NCI-H524 treated with DMSO at 0.1 percent for 48 hours (cell line): ENCODE results near the gene NDUFA8.
A peak's percentile ranks its signal among the peaks of the same experiment; 100 is the strongest.

Experiments
- DNase-seq: peaks from one replicate; lab custom pipeline; 2025; lab: John Stamatoyannopoulos, UW

NDUFA8 gene

GRCh38 chr9:122159026-122159924, at the start of gene NDUFA8, which contains the start of gene MORN5:
TSS of gene NDUFA8 (minus strand) at chr9:122159779. CDS start at chr9:122159677, 102 bp downstream.
TSS of gene MORN5 (plus strand) at chr9:122159908. CDS start at chr9:122159973, 65 bp downstream.
- peak; percentile 94 for DNase-seq

GRCh38 chr9:122207096-122207495, 47.5 kb upstream of the NDUFA8 start:
- no peak for DNase-seq

GRCh38 chr9:122206118-122207046, 46.8 kb upstream of the NDUFA8 start:
- DNase-seq = no peak

DNA sequence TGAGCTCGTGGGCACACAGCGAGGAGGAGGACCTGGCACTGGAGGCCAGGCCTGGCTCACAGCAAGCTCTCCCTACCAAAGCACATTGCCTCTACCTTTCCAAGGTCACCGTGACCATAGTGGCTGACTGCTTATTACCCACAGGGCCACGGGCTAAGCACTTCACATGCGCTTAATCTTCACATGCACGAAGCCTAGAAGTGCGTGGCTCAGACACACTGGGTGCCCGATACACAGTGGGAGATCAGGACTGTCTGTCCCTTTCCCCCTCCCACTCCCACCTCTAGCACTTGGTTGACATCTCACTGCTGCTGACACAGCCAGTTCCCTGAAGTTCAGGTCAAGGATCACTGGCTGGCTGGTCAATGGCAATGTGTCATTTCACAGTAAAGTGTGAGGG, 45.6 kb upstream of the NDUFA8 start:
- no peak for DNase-seq

DNA sequence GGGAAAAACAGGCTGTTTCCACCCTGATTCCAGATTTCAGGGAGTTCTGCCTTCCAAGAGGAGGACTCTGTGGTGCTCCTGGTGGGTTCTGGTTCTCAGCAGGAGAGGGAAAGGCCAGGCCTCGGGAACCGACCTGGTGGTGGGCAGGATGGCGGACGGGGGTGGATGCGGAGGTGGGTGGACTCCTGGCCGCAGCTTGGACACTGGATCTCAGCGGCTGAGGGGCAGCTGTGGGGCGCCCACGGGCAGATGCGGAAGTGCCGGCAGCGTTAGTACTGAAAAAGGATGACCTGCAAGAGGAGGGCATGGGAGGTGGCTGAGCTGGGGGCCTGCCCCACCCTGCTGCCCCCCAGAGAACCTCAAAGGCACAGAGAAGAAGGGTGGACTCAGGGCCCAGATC, 44.9 kb upstream of the NDUFA8 start:
- DNase-seq = no peak

DNA sequence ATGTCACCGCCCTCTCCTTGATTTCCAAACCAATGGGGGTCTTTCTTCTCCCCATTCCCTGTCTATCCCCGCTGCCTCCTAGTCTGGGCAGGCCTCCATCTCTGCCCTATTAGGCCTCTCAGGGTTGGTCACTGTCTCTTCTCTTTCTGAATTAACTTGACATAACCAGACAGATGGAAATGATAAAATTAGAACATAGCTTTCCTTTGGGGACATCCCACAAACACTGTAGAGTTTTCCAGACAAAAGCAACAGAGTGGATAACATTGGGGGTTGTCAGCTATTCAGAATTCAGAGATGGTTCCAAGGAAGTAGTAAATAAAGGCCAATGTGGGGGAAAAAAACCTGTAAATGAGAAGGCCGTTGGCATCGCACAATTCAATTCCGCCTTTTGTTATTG, 44.5 kb upstream of the NDUFA8 start:
- DNase-seq = no peak

DNA sequence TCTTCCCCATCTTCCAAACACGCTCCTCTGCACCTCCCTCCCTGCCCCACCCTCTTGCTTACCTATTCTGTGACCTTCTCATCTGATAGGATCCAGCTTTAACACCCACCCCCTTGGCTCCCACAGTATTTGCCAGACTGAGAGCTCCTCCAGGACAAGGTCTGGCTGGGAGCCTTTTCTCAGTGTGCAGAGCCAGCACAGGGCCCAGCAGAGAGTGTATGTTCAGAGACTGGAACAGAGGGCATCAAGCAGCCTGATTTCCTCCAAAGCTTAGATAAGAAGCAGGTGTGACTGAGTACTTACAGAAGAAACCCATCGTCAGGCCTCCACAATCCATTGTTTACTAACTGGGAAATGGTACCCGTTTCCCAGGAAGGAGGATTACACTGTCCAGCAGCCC, 42.5 kb upstream of the NDUFA8 start:
- no peak for DNase-seq

DNA sequence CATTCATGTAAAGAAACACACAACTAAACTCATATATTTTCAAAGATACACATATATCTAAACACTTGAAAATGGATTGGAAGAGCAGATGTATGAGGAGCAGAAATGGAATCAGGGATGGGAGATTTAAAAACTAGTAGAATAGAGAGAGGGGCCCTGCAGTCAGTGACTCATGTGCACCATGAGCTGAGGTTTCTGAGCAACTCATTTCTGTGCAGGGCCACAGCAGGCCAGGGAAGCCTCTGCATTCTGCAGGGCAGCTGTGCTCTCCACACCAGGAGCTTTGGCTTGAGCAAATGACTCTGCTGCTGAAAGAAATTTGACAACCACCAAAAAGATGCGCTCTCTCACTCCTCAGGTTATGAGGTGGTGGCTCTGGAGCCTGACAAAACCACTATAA, 42.1 kb upstream of the NDUFA8 start:
- no peak for DNase-seq

DNA sequence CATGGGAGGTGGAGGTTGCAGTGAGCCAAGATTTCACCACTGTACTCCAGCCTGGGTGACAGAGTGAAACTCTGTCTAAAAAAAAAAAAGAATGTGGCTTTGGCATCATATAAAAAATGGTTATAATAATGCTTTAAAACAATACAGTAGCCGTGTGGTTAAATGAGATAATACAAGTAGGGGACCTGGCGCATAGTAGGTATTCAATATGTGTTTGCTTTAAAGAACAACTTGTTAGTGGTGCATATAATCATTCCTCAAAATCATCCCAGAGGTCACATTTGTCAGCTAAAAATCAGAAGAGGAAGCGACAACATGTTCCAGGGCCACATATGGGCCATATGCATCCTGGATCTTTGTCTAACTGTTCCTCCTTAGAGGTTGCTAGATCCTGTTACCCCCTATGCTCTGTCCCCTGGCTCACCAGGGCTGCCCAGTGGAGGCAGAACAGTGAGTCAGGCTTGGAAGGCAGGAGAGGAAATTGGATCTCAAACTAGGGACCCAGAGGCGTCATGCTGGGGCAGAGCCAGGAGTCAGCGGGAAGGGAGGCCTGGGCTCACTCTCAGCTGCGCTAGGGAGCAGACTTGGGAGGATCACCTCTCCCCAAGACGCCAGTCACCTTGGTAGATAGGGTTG, 41.5 kb upstream of the NDUFA8 start:
- DNase-seq = no peak

DNA sequence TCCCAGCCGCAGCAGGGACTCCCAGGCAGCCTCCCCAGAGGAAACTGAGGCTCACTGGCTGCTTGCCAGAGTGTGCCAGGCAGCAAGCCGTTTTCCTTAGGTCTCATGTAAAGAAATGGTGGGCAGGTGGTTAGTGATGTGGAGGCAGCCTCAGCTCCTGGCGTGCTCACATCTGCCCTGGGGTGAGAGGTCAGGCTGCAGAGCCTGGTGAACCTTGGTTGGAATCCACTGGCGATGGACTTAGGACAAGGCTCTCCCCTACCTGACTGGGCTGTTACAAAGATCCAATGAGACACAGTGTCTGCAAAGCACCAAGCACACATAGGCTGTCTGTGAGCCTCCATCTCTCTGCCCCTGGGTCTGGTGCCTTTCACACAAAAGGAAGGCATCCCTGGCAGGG, 38.3 kb upstream of the NDUFA8 start:
- DNase-seq = no peak

DNA sequence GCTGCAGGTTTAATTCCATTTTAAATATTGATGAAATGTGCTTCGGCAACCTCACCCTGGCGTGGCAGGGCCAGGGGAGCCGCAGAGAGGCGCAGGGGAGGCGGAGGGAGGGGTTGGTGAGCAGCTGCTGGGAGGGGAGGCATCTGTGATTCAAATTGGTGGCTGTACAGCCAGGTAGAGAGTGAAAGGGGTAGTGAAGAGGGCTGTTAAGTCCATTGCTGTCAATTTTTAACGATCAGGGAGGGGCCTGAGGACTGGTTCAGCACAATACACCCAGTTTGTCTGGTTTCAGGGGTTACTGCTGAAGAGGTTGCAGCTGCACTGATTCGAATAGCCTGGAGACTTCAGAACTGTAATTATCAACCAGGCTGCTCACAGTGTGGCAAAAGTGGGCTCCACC, 37.8 kb upstream of the NDUFA8 start:
- DNase-seq = no peak

- DNase-seq = no peak
Observed at GRCh38 chr9:122195875-122196274, 36.3 kb upstream of the NDUFA8 start.

- no peak for DNase-seq
Observed at GRCh38 chr9:122193651-122194050, 34.1 kb upstream of the NDUFA8 start.

DNA sequence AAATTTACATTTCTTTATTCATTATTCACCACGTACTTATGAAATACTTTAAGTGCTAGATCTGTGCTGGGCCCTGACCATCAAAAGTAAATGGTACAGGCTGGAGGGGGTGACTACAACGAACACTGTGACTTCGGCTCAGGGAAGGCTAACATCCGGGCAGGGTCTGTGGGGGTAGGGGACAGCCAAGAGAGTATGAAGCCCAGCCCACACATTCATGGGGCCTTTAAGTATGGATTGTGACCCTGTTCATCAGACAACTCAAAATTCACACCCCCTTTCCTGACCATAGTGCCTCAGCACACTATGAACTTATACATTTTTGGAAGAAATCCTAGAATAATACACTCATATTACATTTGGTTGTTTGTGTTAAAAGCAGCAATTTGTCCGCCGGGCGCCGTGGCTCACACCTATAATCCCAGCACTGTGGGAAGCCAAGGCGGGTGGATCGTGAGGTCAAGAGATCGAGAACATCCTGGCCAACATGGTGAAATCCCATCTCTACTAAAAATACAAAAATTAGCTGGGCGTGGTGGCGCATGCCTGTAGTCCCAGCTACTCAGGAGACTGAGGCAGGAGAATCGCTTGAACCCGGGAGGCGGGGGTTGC, 33.4 kb upstream of the NDUFA8 start:
- no peak for DNase-seq

GRCh38 chr9:122192261-122192875, 32.8 kb upstream of the NDUFA8 start:
- no peak for DNase-seq

GRCh38 chr9:122191584-122191983, 32.0 kb upstream of the NDUFA8 start:
- DNase-seq = no peak

DNA sequence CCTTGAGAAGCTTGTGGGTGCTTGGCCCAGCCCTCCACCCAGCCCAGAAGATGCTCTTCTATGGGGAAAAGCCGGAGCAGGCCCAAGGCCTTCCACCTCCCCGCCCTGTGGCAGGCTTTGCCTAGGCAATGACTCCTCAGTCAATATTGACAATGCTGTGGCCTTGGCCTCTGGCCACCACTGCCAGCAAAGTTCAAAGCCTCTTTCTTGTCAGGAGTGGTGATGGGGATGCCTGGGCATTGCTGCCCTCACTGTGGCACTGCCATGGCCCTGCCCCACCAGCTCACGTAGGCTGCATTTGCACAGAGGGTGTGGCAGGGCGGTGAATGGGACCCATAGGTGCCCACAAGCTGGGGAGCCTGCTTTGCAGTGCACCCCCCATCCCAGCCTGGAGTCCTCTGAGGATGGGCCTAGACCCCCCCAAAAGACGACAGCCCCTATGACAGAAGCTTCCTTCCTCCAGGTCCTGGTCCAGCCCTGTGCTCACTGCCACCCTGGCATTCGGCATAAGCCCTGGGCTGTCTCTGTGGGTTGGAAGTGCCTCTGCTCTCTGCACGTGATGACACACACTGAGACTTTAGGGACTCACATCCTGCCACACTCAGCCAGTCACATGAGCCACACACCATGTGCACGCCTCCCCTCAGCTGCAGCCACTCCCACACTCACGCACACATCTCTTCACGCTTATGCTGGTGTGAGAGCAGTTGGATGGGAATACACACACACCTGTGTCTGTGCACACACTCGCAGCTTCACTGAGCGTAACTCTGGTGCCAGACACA, 31.2 kb upstream of the NDUFA8 start:
- no peak for DNase-seq

GRCh38 chr9:122188369-122188768, 28.8 kb upstream of the NDUFA8 start:
- DNase-seq = no peak

DNA sequence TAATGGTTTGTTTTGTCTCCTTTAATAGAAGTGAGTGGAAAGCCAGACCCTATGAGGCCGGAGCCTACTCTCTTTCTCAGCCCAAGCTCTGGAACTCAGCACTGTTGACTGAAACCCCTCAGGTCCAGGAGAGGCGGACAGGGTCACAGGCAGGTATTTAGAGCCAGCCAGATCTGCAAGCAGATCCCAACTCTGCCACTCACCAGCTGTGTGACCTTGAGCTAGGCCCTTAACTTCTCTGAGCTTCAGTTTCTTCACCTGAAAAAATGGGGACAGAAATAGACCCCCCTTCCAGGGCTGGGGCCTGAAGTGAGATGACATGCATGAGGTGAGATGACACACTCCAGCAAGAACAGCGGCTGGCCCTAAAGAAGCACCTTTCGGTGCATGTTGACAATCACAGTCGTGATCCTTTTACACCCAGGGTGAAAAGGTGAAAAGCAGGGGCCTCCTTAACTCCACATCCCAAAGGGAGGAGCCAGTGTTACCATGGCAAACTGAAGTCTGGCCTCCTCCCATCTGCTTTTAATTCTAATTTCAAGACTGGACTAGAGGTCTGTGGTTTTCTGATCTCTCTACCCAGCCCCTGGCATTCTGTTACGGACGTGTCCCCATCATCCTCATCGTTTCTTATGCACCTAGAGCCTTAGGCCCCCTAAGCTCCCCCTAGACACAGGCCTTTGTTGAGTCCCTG, 27.3 kb upstream of the NDUFA8 start:
- DNase-seq = no peak

- no peak for DNase-seq
Observed at GRCh38 chr9:122186301-122186700, 26.7 kb upstream of the NDUFA8 start.
